Thyroid gland (tissue), 4 donors: ENCODE results near the gene NHSL1.

Source experiments
- CTCF ChIP-seq, 6 experiments: fragments of 200-600 bp in 3 of 6; fragments of 450-650 bp in 3 of 6; sonication (generic) in 3 of 6; IDR thresholded peaks; one replicate each; pipeline ENCODE4 v1.5.1; 2016 to 2019; ENCODE audit warnings: antibody characterized with exemption in 6 of 6, mild to moderate bottlenecking in 2 of 6, inconsistent platforms in 1 of 6, moderate library complexity in 1 of 6
- POLR2A ChIP-seq, 2 donors: fragments of 450-650 bp; IDR thresholded peaks; one replicate each; pipeline ENCODE4 v1.6.1; 2017; ENCODE audit warnings: antibody characterized with exemption in 2 of 2, mild to moderate bottlenecking in 2 of 2, moderate library complexity in 1 of 2

GRCh38 chr6:138400326-138400725 lies 99.0 kb downstream of the NHSL1 start:
- TF ChIP-seq CTCF (IDR thresholded peaks at IDR 0.05) (no peak), POLR2A (IDR thresholded peaks at IDR 0.05) (no peak)
